HepG2 (cell line): Measurements from ENCODE around the gene WDR81. TPM values are rescaled to one million over a fixed set of nuclear protein-coding genes. Genes with fewer than 3 reads are reported as not detected.

Source experiments
- BRCA1 ChIP-seq: sonication (generic); formaldehyde crosslinking; IDR thresholded peaks from 2 replicates; pipeline ENCODE4 v1.4.0; 2020; ENCODE audit warnings: missing genetic modification reagents
- FLYWCH1 ChIP-seq: sonication (generic); formaldehyde crosslinking; IDR thresholded peaks from 2 replicates; pipeline ENCODE4 v1.8.1; 2023; ENCODE audit warnings: mild to moderate bottlenecking, missing genetic modification reagents
- HDAC6 ChIP-seq: fragments of 200-600 bp; sonication (generic); IDR thresholded peaks from 2 replicates; pipeline ENCODE4 v1.7.0; 2017; ENCODE audit warnings: mild to moderate bottlenecking, antibody characterized with exemption, low read length, low read depth
- HMGXB4 ChIP-seq, 2 experiments: sonication (generic) in 1 of 2; formaldehyde crosslinking in 1 of 2; IDR thresholded peaks; 2 replicates each; pipeline versions ENCODE4 v1.4.0 to v1.6.1; 2018 to 2020; ENCODE audit warnings: missing genetic modification reagents in 2 of 2, borderline replicate concordance in 1 of 2, low read depth in 1 of 2, mild to moderate bottlenecking in 1 of 2, missing biosample characterization in 1 of 2
- ONECUT2 ChIP-seq: sonication (generic); formaldehyde crosslinking; IDR thresholded peaks from 2 replicates; pipeline ENCODE4 v1.4.0; 2020; ENCODE audit warnings: missing genetic modification reagents
- POLR2AphosphoS5 ChIP-seq: IDR thresholded peaks from 2 replicates; pipeline ENCODE4 v1.6.1; 2012; ENCODE audit warnings: low read depth, low read length
- RERE ChIP-seq: IDR thresholded peaks from 2 replicates; pipeline ENCODE4 v1.6.1; 2016; ENCODE audit warnings: low read depth, missing genetic modification reagents, missing compliant biosample characterization
- SP140L ChIP-seq: sonication (generic); formaldehyde crosslinking; IDR thresholded peaks from 2 replicates; pipeline ENCODE4 v1.4.0; 2020; ENCODE audit warnings: missing genetic modification reagents, borderline replicate concordance
- TFAP4 ChIP-seq: sonication (generic); IDR thresholded peaks from 2 replicates; pipeline ENCODE4 v1.6.1; 2016; ENCODE audit warnings: low read depth, borderline replicate concordance
- ZBTB8A ChIP-seq: sonication (generic); formaldehyde crosslinking; IDR thresholded peaks from 2 replicates; pipeline ENCODE4 v1.4.0; 2020; ENCODE audit warnings: mild to moderate bottlenecking, low read depth, missing genetic modification reagents, borderline replicate concordance
- ZFP62 ChIP-seq: sonication (generic); formaldehyde crosslinking; IDR thresholded peaks from 2 replicates; pipeline ENCODE4 v1.4.0; 2020; ENCODE audit warnings: missing genetic modification reagents
- ZNF142 ChIP-seq: sonication (generic); formaldehyde crosslinking; IDR thresholded peaks from 2 replicates; pipeline ENCODE4 v1.4.0; 2020; ENCODE audit warnings: missing genetic modification reagents
- ZNF331 ChIP-seq: sonication (generic); formaldehyde crosslinking; IDR thresholded peaks from 2 replicates; pipeline ENCODE4 v1.4.0; 2020; ENCODE audit warnings: missing genetic modification reagents
- ZNF740 ChIP-seq: sonication (generic); formaldehyde crosslinking; IDR thresholded peaks from 2 replicates; pipeline ENCODE4 v1.4.0; 2020; ENCODE audit warnings: missing genetic modification reagents
- polyA plus RNA-seq, 8 experiments: library from polyadenylated mRNA; depleted of rRNA in 3 of 8; stranded (reverse) in 7 of 8; unstranded in 1 of 8; fragments of >200 nt; fragmentation: Illumina TruSeq in 4 of 8; extraction: Trizol in 4 of 8; gene quantifications; 2 replicates each; pipeline versions ENCODE4 v1.2.1 to v1.2.3, GENCODE V29; 2011 to 2016; ENCODE audit warnings: low read depth in 4 of 8, missing spikeins in 1 of 8, mixed read lengths in 1 of 8; ENCODE audit not compliant: insufficient read depth in 1 of 8
- total RNA-seq, 5 experiments: library from RNA; depleted of rRNA; stranded (reverse); fragments of >200 nt; fragmentation: Illumina TruSeq; extraction: Trizol; gene quantifications; 2 replicates each; pipeline ENCODE4 v1.2.3, GENCODE V29; 2016; ENCODE audit warnings: low read depth in 1 of 5

WDR81 gene
- total and polyA plus RNA-seq, 2 of the 13 experiments (the other 11 are each of a cell fraction or from before 2014, with no cell fraction given), result 9.1 to 16.7 TPM

GRCh38 chr17:1684378-1685189 lies 39.9 kb upstream of the WDR81 start, which contains the start of gene PRPF8 (continued):
- TF ChIP-seq ZNF142 (CRISPR knock-in tag) (no peak), POLR2AphosphoS5 (peak; percentile 94), FLYWCH1 (no peak), RERE (CRISPR knock-in tag) (no peak), TFAP4 (peak; percentile 15; the same call in 1 of the 2 replicates), BRCA1 (CRISPR knock-in tag) (no peak), ZNF331 (CRISPR knock-in tag) (no peak; the same call in 1 of the 2 replicates), SP140L (CRISPR knock-in tag) (no peak), HDAC6 (no peak), ONECUT2 (CRISPR knock-in tag) (no peak), HMGXB4 (CRISPR knock-in tag; IDR thresholded peaks at IDR 0.05; ENCODE audit: borderline replicate concordance in 1 of 2, low read depth in 1 of 2) (peak; percentile 51 to 80; a peak in 3 of 4 replicates), ZFP62 (CRISPR knock-in tag) (no peak), ZBTB8A (CRISPR knock-in tag) (no peak), ZNF740 (no peak)
